ENCODE measurements around the gene FOXP1. TPM values are rescaled to one million over a fixed set of nuclear protein-coding genes. Genes with fewer than 3 reads are reported as not detected.

Gene FOXP1
- total and polyA plus RNA-seq, 9 of the 15 experiments (the other 6 are each of a cell fraction or from before 2014, with no cell fraction given): 7.7 to 34.5 (median 13.7) TPM

DNA sequence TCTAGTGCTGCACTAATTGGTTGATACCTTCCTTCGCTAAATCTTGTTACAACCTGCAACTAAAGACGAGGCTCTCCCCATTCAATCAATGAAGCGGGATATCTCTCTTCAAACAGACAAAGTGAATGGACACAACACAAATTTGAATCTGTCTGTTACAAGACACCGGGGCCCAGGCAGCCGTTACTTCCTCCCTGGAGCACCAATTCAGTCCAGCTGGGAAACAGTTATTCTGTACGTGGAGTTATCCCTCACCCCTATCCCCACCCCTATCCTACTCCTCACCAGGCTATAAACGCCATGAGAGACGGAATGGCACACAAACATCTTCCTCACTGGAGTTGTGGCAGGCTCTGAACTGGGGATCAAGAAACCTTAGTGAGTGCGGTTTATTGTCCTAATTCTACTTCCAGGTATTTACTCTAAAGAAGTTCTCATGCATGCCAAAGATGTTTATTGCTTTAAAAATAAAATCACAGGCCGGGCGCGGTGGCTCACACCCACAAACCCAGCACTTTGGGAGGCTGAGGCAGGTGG lies 181.8 kb downstream of the FOXP1 start (continued):
- TF ChIP-seq, protein P1, sequence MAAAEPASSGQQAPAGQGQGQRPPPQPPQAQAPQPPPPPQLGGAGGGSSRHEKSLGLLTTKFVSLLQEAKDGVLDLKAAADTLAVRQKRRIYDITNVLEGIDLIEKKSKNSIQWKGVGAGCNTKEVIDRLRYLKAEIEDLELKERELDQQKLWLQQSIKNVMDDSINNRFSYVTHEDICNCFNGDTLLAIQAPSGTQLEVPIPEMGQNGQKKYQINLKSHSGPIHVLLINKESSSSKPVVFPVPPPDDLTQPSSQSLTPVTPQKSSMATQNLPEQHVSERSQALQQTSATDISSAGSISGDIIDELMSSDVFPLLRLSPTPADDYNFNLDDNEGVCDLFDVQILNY (CRISPR knock-in tag; IDR thresholded peaks at IDR 0.05): no peak
- TF ChIP-seq SPI1 (IDR thresholded peaks at IDR 0.05; ENCODE audit: borderline replicate concordance, low read depth, low read length): peak; percentile 44; the same call in 1 of the 2 replicates
- TF ChIP-seq MYBL2 (IDR thresholded peaks at IDR 0.05; ENCODE audit: low read depth): peak; percentile 60
- no peak for TF ChIP-seq MYBL2 (CRISPR knock-in tag; IDR thresholded peaks at IDR 0.05; ENCODE audit: borderline replicate concordance)
- TF ChIP-seq ZNF707 (CRISPR knock-in tag; conservative IDR thresholded peaks at IDR 0.05): no peak
- TF ChIP-seq ZNF324 (CRISPR knock-in tag; IDR thresholded peaks at IDR 0.05): no peak
- TF ChIP-seq, protein P2, sequence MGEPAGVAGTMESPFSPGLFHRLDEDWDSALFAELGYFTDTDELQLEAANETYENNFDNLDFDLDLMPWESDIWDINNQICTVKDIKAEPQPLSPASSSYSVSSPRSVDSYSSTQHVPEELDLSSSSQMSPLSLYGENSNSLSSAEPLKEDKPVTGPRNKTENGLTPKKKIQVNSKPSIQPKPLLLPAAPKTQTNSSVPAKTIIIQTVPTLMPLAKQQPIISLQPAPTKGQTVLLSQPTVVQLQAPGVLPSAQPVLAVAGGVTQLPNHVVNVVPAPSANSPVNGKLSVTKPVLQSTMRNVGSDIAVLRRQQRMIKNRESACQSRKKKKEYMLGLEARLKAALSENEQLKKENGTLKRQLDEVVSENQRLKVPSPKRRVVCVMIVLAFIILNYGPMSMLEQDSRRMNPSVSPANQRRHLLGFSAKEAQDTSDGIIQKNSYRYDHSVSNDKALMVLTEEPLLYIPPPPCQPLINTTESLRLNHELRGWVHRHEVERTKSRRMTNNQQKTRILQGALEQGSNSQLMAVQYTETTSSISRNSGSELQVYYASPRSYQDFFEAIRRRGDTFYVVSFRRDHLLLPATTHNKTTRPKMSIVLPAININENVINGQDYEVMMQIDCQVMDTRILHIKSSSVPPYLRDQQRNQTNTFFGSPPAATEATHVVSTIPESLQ (CRISPR knock-in tag; IDR thresholded peaks at IDR 0.05): no peak
- TF ChIP-seq ASH1L (IDR thresholded peaks at IDR 0.05; ENCODE audit: borderline replicate concordance, low read depth, partially characterized antibody): no peak
- no peak for TF ChIP-seq RBFOX2 (IDR thresholded peaks at IDR 0.05; ENCODE audit: low read depth, low read length)
- TF ChIP-seq NFIC (IDR thresholded peaks at IDR 0.05): no peak
